Measurements from ENCODE around the gene IKZF2.

IKZF2 gene

DNA sequence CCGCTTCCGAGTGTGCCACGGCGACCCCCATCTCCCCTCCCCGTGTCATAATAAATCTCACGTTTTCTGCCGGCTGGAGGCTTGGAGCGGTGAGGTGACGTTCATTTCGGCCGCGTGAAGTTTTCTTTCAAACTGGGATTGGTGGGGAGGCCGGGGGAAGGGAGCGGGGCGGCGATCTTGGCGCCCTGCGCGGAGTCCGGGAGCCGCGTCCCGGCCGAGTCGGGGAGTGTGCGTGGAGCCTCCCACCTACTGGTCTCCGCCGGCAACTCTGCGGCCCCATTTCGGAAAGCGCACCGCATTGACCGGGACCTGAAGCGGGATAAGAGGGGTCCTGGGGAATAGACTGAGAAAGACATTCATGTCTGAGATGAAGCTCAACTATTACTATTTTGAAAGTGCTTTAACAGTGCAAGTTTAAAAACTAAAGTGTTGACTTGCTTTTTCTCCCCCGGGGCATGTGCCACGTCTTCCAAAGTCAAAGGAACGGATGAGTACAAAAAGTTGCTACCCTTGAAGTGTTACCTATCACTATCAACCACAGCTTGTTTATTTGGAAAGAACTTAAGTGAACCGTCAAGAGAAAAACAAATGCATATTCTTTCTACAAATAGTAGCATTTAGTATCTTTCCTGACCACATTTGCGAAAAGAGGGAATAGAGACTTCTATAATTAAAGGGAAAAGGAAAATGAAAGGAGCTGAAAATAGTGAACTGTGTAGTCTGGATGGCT lies 818 bp upstream of the IKZF2 start:
- no peak for DNase-seq

GRCh38 chr2:213150315-213151097 lies 906 bp downstream of the IKZF2 start:
- DNase-seq, result no peak

GRCh38 chr2:213149949-213150314 lies 1.5 kb downstream of the IKZF2 start:
- no peak for DNase-seq

GRCh38 chr2:213149294-213149875 lies 2.0 kb downstream of the IKZF2 start:
- DNase-seq, result no peak

GRCh38 chr2:213148572-213149261 lies 2.7 kb downstream of the IKZF2 start:
- no peak for DNase-seq

DNA sequence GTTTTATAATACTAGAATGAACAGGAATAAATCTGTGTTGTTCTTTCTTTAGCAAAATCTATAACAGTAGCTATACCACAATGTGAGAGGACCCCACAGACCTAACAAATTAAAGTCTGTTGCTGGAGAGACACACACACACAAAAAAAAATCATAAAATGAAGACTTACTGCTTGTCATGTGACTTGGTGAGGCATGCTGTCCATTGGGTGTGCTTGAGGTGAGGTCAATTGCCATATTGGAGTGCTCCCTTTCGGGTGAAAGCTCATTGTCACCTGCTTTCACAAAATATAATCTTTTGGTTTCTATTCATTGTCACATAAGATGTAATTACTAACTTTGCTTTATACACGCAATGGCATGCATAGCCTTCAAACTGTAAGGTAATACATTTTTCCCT lies 3.9 kb downstream of the IKZF2 start:
- DNase-seq, result no peak

DNA sequence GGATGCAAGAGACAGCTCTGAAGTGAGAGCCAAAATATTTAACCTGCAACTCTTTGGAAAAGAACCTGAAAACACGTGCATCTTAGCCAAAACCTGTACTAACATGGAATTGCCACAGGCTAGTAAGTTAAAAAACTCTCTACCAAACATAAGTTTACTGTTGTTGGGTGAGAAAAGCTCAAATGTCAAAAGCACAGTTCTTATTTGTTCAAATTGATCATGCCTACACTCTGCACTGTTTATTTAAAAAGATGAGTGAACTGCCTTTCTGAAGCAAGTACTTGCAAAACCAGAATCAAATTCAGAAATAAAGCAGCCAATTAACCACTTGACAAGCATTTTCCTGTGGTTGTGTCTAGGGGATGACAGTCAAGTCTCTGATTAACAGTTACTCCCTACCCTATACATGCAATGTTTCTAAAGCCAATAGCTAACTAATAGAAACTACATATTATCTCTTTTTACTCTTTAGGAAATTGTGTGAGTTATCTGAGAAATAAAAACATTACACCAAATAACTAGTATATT lies 5.6 kb downstream of the IKZF2 start:
- DNase-seq, result no peak

DNA sequence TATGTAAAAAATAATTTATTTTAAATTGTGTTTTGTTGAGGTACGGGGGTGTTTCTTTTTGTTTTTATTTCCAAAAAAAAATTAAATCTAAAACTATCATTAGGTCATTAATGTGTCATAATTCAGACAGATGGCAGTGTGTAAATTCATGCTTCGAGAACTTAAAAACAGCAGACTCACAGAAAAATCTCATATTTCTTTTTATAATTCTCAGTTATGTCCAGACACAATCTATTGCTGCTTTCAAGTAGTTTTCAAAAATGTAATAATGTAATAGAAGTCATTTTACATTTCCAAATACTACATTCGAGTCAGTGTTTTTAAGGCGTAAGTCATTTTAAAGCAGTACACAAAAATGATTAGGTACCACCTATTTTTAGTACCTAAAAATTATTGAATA lies 14.3 kb downstream of the IKZF2 start:
- DNase-seq, result no peak

- DNase-seq, result no peak
Measured at GRCh38 chr2:213129311-213129710, 22.1 kb downstream of the IKZF2 start.

- DNase-seq, result no peak
Measured at GRCh38 chr2:213125646-213126347, 25.6 kb downstream of the IKZF2 start.

DNA sequence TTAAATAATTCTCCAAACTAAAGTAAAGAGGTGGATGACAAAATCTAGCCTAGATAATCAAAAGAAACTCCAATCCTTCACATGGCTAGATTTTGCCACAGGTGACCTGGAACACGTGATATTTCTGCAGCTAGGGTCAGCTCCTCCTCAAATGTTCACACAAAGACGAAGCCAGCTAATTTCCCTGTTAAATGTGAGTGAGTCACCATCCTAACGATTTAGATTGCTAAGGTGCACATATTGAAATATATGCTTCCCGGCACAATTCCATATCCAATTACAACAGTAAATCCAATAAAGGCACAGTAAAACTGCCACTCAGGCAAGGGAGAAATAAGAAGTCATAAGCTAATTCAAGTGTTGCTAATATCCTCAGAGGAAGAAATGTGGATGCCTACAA lies 28.7 kb downstream of the IKZF2 start:
- peak; percentile 88 for DNase-seq

GRCh38 chr2:213121690-213122089 lies 29.7 kb downstream of the IKZF2 start:
- DNase-seq, result no peak

DNA sequence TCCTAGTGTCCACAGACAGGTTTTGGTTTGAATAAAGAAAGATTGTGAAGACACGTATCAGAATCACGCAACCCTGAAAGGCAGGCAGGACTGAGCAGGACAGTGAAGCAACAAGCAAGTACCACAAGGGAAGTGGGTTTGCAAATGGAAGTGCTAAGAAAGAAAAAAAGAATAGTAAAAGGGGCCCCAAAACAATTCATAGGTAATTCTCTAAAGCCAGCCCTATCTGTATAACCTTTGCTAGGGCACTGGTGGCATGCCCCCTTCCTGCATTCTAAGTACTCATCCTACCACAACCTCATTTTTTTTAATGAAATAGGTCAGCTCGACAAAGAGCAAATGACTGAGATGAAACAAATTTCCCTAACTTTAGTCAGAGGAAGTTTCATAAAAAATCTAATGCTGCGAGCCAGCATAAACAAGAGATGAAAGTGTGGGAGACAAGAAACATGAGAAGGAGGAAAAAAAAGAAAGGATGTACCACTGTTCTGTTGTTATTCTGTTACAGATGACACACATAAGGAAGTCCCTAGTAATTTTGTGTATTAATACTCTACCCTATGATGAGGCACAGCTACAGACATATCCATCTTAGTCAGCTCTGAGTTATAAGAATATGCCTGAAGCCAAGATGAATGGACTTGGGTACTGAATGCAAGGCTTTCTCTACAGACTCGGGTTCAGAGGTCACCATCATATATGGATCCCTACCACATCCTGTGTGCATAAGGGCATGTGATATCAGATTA lies 32.2 kb downstream of the IKZF2 start:
- no peak for DNase-seq

DNA sequence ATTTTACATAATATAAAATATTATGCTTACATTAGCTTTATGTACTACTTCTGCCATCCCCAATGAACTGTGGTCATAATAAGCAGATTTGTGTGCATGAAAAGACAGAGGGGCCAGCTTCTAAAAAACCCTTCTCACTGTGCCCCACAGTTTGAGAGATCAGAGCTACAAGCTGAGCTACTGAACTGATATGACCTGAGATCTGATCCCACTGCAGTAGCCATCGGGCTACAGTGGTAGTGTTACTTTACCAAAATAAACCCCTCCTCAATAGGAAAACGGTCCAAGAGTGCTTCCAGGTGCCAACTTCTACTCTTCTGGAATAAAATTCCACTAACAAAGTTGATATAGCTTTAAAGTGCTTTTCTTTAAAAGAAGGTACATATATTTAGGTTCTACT lies 43.1 kb downstream of the IKZF2 start:
- no peak for DNase-seq

DNA sequence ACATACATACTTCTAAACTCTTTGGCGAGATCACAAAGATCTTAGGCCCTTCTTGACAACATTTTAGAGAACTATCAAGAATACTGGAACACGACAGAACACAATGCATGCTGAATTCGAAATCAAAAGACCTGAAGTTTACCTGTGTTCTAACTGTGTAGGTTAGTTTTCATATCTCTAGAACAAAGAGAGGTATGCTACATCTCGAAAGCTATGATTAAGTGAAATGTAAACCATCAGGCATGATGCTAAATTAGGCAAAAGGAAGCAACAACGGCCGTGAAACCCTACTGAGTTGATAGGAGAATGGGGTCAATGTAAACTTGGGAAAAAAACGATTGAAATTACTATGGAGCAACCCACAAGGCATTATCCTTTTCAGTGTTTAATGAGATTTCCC lies 43.7 kb downstream of the IKZF2 start:
- no peak for DNase-seq

GRCh38 chr2:213105212-213105611 lies 46.2 kb downstream of the IKZF2 start:
- DNase-seq, result no peak

DNA sequence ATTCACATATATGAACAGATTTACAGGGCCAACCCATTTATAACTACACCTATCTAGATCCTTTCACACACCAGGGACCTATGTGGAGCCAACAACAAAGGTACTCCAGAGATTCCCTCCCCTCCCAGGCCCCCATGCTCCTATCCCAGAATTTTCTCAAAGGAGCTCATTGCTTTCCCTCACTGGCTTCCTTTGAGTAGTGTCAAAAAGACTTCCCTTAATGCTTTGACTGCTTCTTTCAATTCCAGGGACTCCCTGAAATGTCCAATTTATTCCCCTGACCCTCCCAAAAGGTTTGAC lies 46.6 kb downstream of the IKZF2 start:
- DNase-seq, result no peak

DNA sequence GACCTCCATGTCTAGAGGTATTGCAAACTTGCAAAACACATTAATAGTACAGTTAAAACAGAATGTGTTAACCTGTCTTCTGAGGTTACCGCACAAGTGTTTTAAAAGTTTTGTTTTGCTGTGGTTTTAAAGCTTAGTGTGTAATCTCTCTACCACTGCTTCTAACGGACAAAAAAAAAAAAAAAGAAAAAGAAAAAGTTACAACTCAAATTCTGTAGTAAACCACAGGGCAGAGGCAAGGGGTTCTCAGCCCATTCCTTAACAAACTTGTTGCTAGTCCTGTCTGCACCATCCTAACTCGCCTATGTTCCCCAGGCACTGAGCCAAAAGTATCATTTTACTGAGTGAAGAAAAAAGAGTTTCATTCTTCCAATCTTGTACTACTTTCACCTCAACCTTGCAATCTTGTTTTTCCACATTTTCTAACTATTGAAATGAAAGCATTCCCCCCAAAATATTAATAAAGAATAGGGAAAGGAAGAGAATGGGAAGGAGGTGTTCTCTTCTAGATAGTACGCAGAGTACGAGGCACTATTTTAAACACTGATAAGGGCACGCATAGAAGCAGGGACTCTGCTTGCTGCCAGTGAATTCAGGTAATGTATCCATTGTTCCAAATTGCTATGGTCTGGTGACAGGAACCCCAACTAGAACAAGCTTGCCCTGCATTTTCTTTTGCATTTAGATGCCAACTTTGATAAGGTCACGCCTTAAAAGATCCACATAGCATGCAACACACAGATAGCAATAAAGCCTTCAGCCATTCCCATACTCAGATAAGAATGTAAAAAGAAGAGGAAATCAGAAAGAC lies 47.1 kb downstream of the IKZF2 start:
- DNase-seq, result no peak

GRCh38 chr2:213101692-213102460 lies 49.5 kb downstream of the IKZF2 start:
- DNase-seq, result no peak

- no peak for DNase-seq
Measured at GRCh38 chr2:213101109-213101508, 50.3 kb downstream of the IKZF2 start.

Measured in NCI-H1048 (cell line).